ENCODE measurements around the gene UTP25. TPM values are rescaled to one million over a fixed set of nuclear protein-coding genes. Genes with fewer than 3 reads are reported as not detected.

Gene UTP25
- total and polyA plus RNA-seq, 4 donors = 1.8 to 7.3 (median 4.6) TPM

GRCh38 chr1:209786146-209786545 is 41.6 kb upstream of the UTP25 start:
- Histone ChIP-seq H3K27ac (ENCODE audit: low read depth in 1 of 2, low read length in 1 of 2) (no peak overlapping the region), H3K4me3 (no peak overlapping the region), H3K4me1 (ENCODE audit: control insufficient read depth in 5 of 5, insufficient read depth in 5 of 5, low read length in 5 of 5) (peaks cover 2 to 26% (median 13%) of the 10 kb centered on the region in 5 donors), H3K27me3 (ENCODE audit: control insufficient read depth in 3 of 3, insufficient read depth in 3 of 3, low read length in 2 of 3) (no peaks in the 10 kb centered on the region), H3K9me3 (ENCODE audit: control insufficient read depth in 4 of 4, insufficient read depth in 3 of 4, low read length in 3 of 4) (peaks cover 0 to 2% (median 0%) of the 10 kb centered on the region in 4 donors), H3K9ac (ENCODE audit: insufficient read depth in 1 of 2, low read length in 2 of 2) (no peak overlapping the region), H3K36me3 (ENCODE audit: control insufficient read depth in 4 of 4, insufficient read depth in 4 of 4, low read length in 4 of 4) (peaks cover 0 to 3% (median 0%) of the 10 kb centered on the region in 4 donors)
- DNase-seq (no peak), ATAC-seq (ENCODE audit: insufficient read depth, low FRiP score) (no peak)
- 61 to 70% methylated on average over 4 of the region's 4 CpGs for WGBS, 2 donors
- no peak for TF ChIP-seq CTCF (IDR thresholded peaks at IDR 0.05; ENCODE audit: control extremely low read depth, extremely low read depth)

- Histone ChIP-seq H3K9me3 (ENCODE audit: control insufficient read depth in 4 of 4, insufficient read depth in 3 of 4, low read length in 3 of 4) (peaks cover 0 to 2% (median 0%) of the 10 kb centered on the region in 4 donors), H3K27ac (ENCODE audit: low read depth in 1 of 2, low read length in 1 of 2) (peak overlapping the region; percentile 47 to 65), H3K36me3 (ENCODE audit: control insufficient read depth in 4 of 4, insufficient read depth in 4 of 4, low read length in 4 of 4) (no peaks in the 10 kb centered on the region), H3K4me3 (no peak overlapping the region), H3K4me1 (ENCODE audit: control insufficient read depth in 5 of 5, insufficient read depth in 5 of 5, low read length in 5 of 5) (peaks cover 2 to 26% (median 13%) of the 10 kb centered on the region in 5 donors), H3K9ac (ENCODE audit: insufficient read depth in 1 of 2, low read length in 2 of 2) (peak overlapping the region in 1 of 2 donors; percentile 41), H3K27me3 (ENCODE audit: control insufficient read depth in 3 of 3, insufficient read depth in 3 of 3, low read length in 2 of 3) (peaks cover 0 to 3% (median 0%) of the 10 kb centered on the region in 3 donors)
- 48 to 73% methylated on average over 2 of the region's 2 CpGs for WGBS, 2 donors
- DNase-seq = peak; percentile 73 to 89 (median 82)
- TF ChIP-seq CTCF (IDR thresholded peaks at IDR 0.05; ENCODE audit: control extremely low read depth, extremely low read depth) = no peak
- ATAC-seq (ENCODE audit: insufficient read depth, low FRiP score) = no peak
Measured at GRCh38 chr1:209787551-209787950, 40.2 kb upstream of the UTP25 start.

GRCh38 chr1:209789245-209789644 is 38.5 kb upstream of the UTP25 start:
- 88 to 97% methylated on average over 1 of the region's 1 CpG for WGBS, 2 donors
- Histone ChIP-seq H3K36me3 (ENCODE audit: control insufficient read depth in 4 of 4, insufficient read depth in 4 of 4, low read length in 4 of 4) (no peaks in the 10 kb centered on the region), H3K27me3 (ENCODE audit: control insufficient read depth in 3 of 3, insufficient read depth in 3 of 3, low read length in 2 of 3) (peaks cover 0 to 3% (median 0%) of the 10 kb centered on the region in 3 donors), H3K9ac (ENCODE audit: insufficient read depth in 1 of 2, low read length in 2 of 2) (no peak overlapping the region), H3K4me3 (no peak overlapping the region), H3K9me3 (ENCODE audit: control insufficient read depth in 4 of 4, insufficient read depth in 3 of 4, low read length in 3 of 4) (peaks cover 0 to 2% (median 0%) of the 10 kb centered on the region in 4 donors), H3K4me1 (ENCODE audit: control insufficient read depth in 5 of 5, insufficient read depth in 5 of 5, low read length in 5 of 5) (peaks cover 0 to 15% (median 6%) of the 10 kb centered on the region in 5 donors), H3K27ac (ENCODE audit: low read depth in 1 of 2, low read length in 1 of 2) (no peak overlapping the region)
- DNase-seq (no peak), ATAC-seq (ENCODE audit: insufficient read depth, low FRiP score) (no peak)
- TF ChIP-seq CTCF (IDR thresholded peaks at IDR 0.05; ENCODE audit: control extremely low read depth, extremely low read depth) = no peak

All from lung (tissue), 12 donors.